HG02870 (cell line): ENCODE data around the gene MORC3.
"Not testable (repeated sequence)": the region's sequence is repeated elsewhere in the genome, so short reads cannot be mapped to it uniquely, and the experiment has no call there.

ENCODE experiments used
- ATAC-seq: cut with Tn5 transposase; IDR thresholded peaks from one replicate; pipeline ENCODE4 v1.9.1; 2021; ENCODE audit warnings: mild to moderate bottlenecking, moderate library complexity; ENCODE audit not compliant: unreplicated experiment

Gene MORC3, protein sequence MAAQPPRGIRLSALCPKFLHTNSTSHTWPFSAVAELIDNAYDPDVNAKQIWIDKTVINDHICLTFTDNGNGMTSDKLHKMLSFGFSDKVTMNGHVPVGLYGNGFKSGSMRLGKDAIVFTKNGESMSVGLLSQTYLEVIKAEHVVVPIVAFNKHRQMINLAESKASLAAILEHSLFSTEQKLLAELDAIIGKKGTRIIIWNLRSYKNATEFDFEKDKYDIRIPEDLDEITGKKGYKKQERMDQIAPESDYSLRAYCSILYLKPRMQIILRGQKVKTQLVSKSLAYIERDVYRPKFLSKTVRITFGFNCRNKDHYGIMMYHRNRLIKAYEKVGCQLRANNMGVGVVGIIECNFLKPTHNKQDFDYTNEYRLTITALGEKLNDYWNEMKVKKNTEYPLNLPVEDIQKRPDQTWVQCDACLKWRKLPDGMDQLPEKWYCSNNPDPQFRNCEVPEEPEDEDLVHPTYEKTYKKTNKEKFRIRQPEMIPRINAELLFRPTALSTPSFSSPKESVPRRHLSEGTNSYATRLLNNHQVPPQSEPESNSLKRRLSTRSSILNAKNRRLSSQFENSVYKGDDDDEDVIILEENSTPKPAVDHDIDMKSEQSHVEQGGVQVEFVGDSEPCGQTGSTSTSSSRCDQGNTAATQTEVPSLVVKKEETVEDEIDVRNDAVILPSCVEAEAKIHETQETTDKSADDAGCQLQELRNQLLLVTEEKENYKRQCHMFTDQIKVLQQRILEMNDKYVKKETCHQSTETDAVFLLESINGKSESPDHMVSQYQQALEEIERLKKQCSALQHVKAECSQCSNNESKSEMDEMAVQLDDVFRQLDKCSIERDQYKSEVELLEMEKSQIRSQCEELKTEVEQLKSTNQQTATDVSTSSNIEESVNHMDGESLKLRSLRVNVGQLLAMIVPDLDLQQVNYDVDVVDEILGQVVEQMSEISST

GRCh38 chr21:36319767-36320420 lies at the start of gene MORC3:
Gene MORC3 (plus strand): TSS chr21:36320197. CDS start chr21:36320265, 68 bp downstream.
- peak; percentile 81 for ATAC-seq

DNA sequence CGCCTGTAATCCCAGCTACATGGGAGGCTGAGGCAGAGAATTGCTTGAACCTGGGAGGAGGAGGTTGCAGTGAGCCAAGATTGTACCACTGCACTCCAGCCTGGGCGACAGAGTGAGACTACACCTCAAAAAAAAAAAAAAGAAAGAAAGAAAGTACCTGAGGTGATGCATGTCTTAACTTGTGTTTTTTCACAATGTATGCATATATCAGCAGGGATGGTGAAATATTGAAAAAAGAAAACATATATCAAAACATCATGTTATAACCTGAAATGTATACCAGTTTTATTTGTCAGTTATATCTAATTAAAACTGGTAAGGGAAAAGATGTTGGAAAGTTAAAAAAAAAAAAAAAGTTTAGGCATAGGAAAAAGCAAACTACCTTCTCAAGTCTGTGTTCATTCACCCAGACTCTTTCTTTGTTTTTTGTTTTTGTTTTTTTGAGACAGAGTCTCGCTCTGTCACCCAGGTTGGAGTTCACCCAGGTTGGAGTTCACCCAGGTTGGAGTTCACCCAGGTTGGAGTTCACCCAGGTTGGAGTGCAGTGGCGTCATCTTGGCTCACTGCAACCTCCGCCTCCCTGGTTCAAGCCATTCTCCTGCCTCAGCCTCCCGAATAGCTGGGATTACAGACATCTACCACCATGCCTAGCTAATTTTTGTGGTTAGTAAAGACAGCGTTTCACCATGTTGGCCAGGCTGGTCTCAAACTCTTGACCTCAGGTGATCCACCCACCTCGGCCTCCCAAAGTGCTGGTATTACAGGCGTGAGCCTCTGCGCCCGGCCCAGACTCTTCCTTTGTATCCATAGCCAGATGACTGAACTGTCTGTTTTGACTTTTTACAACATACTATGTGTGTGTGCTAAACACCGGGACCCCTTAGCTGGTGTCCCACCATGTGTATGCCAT lies 49.0 kb upstream of the MORC3 start:
- ATAC-seq = not testable (repeated sequence)

- ATAC-seq = no peak
Observed at GRCh38 chr21:36274128-36274527, 45.9 kb upstream of the MORC3 start.

DNA sequence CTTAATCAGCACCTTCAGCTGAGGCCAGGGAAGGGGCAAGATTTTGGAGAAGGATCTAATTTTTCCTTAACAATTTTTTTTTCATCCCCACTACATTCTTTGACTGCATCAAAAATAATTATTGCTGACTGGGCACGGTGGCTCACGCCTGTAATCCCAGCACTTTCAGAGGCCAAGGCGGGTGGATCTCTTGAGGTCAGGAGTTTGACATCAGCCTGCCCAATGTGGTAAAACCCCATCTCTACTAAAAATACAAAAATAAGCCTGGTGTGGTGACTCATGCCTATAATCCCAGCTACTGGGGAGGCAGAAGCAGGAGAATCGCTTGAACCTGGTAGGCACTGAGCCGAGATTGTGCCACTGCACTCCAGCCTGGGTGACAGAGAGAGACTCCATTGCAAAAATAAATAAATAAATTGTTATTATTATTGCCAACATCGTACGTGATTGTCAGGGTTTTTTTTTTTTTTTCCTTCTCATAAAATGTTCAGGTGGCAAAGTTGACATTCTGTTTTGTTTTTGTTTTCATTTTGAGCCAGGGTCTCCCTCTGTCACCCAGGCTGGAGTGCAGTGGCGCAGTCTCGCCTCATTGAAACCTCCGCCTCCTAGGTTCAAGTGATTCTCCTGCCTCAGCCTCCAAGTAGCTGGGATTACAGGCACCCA lies 37.3 kb upstream of the MORC3 start:
- ATAC-seq = no peak

GRCh38 chr21:36283231-36283622 lies 36.8 kb upstream of the MORC3 start:
- not testable (repeated sequence) for ATAC-seq

GRCh38 chr21:36288651-36289243 lies 31.2 kb upstream of the MORC3 start:
- ATAC-seq = no peak

- no peak for ATAC-seq
Observed at GRCh38 chr21:36291509-36291908, 28.5 kb upstream of the MORC3 start.

DNA sequence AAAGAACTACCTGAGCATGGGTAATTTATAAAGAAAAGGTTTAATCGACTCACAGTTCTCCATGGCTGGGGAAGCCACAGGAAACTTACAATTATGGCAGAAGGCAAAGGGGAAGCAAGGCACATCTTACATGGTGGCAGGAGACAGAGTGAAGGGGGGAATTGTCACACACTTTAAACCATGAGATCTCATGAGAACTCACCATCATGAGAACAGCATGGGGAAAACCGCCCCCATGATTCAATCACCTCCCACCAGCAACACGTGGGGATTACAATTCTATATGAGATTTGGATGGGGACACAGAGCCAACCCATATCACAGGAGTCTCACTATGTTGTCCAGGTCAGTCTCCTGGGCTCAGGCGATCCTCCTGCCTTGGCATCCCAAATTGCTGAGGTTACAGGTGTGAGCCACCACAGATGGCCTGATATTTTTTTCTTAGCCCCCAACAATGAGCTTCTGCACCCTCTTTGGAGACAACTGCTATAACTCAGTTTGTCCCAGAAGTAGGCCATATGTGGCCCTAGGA lies 22.5 kb upstream of the MORC3 start:
- no peak for ATAC-seq

GRCh38 chr21:36297938-36298572 lies 21.9 kb upstream of the MORC3 start:
- ATAC-seq = peak; percentile 96

DNA sequence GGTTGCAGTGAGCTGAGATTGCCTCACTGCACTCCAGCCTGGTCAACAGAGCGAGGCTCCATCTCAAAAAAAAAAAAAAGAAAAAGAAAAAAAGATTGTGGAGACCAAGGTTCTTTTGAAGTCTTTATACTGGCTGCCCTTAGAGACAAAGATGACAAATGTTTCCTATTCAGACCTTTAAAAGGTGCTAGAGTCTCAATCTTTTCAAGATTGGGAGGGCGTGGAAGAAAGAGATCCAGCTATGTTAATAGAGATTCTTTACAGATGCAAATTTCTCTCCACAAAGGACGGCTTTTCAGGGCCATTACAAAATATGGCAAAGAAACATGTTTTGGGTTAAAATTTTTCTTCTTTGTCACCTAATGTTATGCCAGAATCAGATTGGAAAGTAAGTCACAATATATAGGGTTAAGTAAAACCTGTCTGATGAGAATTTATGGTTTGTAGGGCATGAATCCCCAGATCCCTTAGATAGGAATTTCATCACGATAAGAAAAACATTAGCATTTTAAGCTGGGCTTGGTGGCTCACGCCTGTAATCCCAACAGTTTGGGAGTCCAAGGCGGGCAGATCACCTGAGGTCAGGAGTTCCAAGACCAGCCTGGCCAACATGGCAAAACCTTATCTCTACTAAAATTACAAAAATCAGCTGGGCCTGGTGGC lies 13.0 kb upstream of the MORC3 start:
- ATAC-seq = no peak

DNA sequence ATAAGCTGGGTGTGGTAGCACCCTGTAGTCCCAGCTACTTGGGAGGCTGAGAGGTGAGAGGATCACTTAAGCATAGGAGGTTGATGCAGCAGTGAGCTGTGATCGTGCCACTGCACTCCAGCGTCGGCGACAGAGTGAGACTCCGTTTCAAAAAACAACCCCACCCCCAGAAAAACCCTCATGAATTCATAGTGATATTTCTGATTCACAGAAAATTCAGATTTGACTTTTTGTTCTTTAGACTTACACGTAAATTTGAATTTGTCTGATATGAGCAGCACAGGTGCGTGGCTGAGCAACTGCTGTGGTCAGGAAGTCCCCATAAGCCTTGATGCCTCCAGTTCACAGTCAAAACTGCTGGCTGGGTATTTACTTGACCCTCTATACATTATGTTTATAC lies 10.0 kb upstream of the MORC3 start:
- peak; percentile 93 for ATAC-seq

GRCh38 chr21:36313446-36313845 lies 6.6 kb upstream of the MORC3 start:
- not testable (repeated sequence) for ATAC-seq

- ATAC-seq = not testable (repeated sequence)
Observed at GRCh38 chr21:36316045-36316444, 4.0 kb upstream of the MORC3 start.

DNA sequence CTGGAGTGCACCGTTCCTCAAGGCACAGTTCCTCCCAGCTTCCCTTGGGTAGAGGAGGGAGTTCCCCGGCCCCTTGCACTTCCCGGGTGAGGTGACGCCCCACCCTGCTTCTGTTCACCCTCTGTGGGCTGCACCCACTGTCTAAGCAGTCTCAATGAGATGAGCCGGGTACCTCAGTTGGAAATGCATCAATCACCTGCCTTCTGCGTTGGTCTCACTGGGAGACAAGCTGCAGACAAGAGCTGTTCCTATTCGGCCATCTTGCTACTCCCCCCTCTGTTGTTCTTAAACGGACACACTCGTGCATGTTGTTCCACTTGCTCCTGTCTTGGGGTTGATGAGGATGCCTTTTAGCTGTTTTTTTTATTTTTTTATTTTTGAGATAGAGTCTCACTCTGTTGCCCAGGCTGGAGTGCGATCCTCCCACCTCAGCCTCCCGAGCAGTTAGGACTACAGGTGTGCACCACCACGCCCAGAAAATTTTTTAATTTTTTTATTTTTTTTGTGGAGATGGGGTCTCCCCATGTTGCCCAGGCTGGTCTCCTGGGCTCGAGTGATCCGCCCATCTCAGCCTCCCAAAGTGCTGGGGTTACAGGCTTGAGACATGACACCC lies 3.0 kb upstream of the MORC3 start:
- ATAC-seq = no peak

DNA sequence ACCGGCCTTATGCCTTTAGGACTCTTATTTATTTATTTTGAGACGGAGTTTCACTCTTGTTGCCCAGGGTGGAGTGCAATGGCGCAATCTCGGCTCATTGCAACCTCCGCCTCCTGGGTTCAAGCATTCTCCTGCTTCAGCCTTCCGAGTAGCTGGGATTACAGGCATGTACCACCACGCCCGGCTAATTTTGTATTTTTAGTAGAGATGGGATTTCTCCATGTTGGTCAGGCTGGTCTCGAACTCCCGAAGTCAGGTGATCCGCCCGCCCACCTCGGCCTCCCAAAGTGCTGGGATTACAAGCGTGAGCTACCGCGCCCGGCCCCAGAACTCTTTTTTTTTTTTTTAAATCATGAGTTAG lies 611 bp upstream of the MORC3 start:
- not testable (repeated sequence) for ATAC-seq

DNA sequence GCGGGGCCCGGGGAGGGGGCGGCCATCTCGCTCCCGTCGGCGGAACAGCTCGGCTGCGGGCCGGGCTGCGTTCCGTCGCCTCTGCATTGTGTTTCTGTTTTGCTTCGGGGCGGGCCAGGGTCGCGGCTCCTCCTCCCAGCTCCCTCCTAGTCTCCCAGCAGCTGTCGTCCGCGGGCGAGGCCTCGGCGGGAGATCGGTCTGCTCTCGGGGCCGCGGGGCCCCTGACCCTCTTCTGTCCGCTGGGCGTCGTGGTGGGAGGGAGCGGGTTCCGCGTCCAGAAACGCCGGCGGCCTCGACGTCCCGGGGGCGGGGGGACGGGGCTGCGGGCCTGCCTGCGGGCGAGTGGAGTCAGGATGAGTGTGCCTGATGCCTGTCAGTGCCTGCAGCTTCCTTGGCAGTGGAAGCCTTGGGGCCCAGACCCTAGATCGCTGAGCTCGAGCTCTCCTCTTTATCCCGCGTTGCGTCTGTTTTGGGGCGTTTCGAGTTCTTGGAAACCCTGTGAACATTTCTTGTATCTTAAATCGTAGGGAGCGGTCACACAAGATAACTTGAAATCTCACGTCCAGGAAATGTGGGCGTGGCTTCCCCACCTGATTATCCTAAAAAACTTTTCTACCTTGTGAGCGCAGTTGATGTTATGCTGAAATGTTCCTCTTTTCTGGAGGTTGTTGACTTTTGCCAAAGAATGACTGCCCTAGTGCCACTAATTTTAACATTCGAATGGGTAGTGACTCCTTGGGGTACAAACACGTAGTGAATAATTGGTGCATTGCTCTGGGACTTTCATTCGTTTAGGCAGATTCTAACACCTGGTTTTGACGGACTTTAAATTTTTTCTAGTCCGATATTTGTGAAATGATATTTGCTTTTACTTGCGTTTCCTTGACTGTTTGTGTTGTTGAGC lies 676 bp downstream of the MORC3 start:
- peak; percentile 40 for ATAC-seq
